Vagina (tissue), 2 donors: ENCODE data around the gene PCP4. TPM values are rescaled to one million over a fixed set of nuclear protein-coding genes. Genes with fewer than 3 reads are reported as not detected.
"Not testable (repeated sequence)": the region's sequence is repeated elsewhere in the genome, so short reads cannot be mapped to it uniquely, and the experiment has no call there.

Experiments used
- DNase-seq, 2 donors: peaks; one replicate each; pipeline ENCODE4 v3.0.0-alpha.2; 2017; ENCODE audit errors: extremely low spot score in 2 of 2
- H3K27ac ChIP-seq: fragments of 200-600 bp; sonication (generic); one replicate; pipeline ENCODE4 v1.5.1; 2019
- H3K27me3 ChIP-seq: fragments of 200-600 bp; sonication (generic); one replicate; pipeline ENCODE4 v1.5.1; 2019
- H3K36me3 ChIP-seq, 2 donors: fragments of 200-600 bp; sonication (generic); one replicate each; pipeline ENCODE4 v1.5.1; 2017 to 2019
- H3K4me1 ChIP-seq: fragments of 200-600 bp; sonication (generic); one replicate; pipeline ENCODE4 v1.5.1; 2019
- H3K4me3 ChIP-seq, 2 donors: fragments of 200-600 bp; sonication (generic); 1 replicate in 1 of 2; 2 replicates in 1 of 2; pipeline ENCODE4 v1.5.1; 2016 to 2019
- H3K9me3 ChIP-seq: fragments of 200-600 bp; sonication (generic); one replicate; pipeline ENCODE4 v1.5.1; 2019
- POLR2A ChIP-seq, 2 donors: fragments of 450-650 bp; IDR thresholded peaks; one replicate each; pipeline ENCODE4 v1.6.1; 2017; ENCODE audit warnings: antibody characterized with exemption in 2 of 2, mild to moderate bottlenecking in 2 of 2, moderate library complexity in 2 of 2
- POLR2AphosphoS5 ChIP-seq, 2 donors: sonication (generic); formaldehyde crosslinking; IDR thresholded peaks; one replicate each; pipeline ENCODE4 v1.9.0; 2017; ENCODE audit warnings: antibody characterized with exemption in 2 of 2, mild to moderate bottlenecking in 2 of 2, low read depth in 1 of 2; ENCODE audit not compliant: insufficient read depth in 1 of 2
- intact Hi-C: fragments of 100-400 bp; cut with DNase I; formaldehyde crosslinking; loops from one replicate; pipeline ENCODE4 v1.15.1; 2023
- total RNA-seq: library from RNA; depleted of rRNA; stranded (reverse); fragments of >200 nt; gene quantifications from one replicate; pipeline ENCODE4 v1.2.3, GENCODE V29; 2016
- TF ChIP-seq, protein P1 (sequence below), 3 experiments: fragments of 450-650 bp in 2 of 3; fragments of 200-600 bp in 1 of 3; sonication (generic) in 1 of 3; IDR thresholded peaks; one replicate each; pipeline ENCODE4 v1.5.1; 2017 to 2019; ENCODE audit warnings: antibody characterized with exemption in 3 of 3, mild to moderate bottlenecking in 2 of 3, moderate library complexity in 2 of 3

The PCP4 gene
- total RNA-seq, 1 donor from 2014 or later: 174 TPM

DNA sequence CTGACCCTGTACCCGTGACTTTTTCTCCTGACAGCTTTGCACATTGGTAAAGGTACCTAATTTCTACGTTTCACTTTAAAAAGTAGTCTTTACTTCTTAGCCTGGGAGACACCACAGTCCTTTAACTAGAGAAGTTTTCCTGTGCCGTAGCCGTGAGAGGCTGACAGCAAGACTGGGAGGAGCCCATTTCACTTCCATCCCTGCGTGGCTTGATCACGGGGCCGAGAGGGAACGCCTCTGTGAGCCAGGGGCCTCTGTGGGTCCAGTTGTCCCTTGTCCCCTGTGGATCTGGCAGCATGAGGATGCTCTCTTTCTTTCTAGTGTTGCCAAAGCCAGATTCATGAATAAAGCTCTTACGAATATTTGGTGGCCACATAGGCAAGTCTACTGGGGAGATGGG lies 21.6 kb downstream of the PCP4 start:
- Histone ChIP-seq H3K4me1 (no peaks in the 10 kb centered on the region), H3K36me3 (no peaks in the 10 kb centered on the region), H3K4me3 (no peak overlapping the region), H3K27ac (no peak overlapping the region), H3K27me3 (no peaks in the 10 kb centered on the region), H3K9me3 (no peaks in the 10 kb centered on the region)
- intact Hi-C loops: no loop called here
- DNase-seq: no peak
- TF ChIP-seq POLR2AphosphoS5 (IDR thresholded peaks at IDR 0.05; ENCODE audit: insufficient read depth in 1 of 2, low read depth in 1 of 2): no peak

DNA sequence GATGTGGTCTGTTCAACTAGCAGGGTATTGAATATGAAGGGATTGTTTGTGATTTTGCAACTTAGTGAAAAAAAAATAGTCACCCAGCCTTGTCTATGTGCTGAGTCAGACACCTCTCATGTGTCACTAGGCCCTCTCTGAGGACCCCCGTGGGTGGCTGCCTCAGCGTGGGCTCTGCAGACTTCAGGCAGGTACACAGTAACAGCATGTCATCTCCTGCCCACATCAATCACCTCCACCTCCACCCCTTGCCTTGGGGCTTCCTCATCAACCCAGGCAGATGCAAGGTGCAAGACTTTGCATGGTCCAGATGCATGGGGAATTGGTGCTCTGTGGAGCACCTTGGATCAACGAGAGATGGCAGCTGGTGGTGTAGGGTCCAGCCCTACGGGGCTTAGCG lies 23.9 kb downstream of the PCP4 start:
- Histone ChIP-seq H3K9me3 (no peaks in the 10 kb centered on the region), H3K27me3 (no peaks in the 10 kb centered on the region), H3K4me3 (no peak overlapping the region), H3K27ac (no peak overlapping the region), H3K36me3 (no peaks in the 10 kb centered on the region), H3K4me1 (no peaks in the 10 kb centered on the region)
- no peak for DNase-seq
- TF ChIP-seq, protein P1, sequence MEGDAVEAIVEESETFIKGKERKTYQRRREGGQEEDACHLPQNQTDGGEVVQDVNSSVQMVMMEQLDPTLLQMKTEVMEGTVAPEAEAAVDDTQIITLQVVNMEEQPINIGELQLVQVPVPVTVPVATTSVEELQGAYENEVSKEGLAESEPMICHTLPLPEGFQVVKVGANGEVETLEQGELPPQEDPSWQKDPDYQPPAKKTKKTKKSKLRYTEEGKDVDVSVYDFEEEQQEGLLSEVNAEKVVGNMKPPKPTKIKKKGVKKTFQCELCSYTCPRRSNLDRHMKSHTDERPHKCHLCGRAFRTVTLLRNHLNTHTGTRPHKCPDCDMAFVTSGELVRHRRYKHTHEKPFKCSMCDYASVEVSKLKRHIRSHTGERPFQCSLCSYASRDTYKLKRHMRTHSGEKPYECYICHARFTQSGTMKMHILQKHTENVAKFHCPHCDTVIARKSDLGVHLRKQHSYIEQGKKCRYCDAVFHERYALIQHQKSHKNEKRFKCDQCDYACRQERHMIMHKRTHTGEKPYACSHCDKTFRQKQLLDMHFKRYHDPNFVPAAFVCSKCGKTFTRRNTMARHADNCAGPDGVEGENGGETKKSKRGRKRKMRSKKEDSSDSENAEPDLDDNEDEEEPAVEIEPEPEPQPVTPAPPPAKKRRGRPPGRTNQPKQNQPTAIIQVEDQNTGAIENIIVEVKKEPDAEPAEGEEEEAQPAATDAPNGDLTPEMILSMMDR (IDR thresholded peaks at IDR 0.05): no peak
- TF ChIP-seq POLR2AphosphoS5 (IDR thresholded peaks at IDR 0.05; ENCODE audit: insufficient read depth in 1 of 2, low read depth in 1 of 2) (no peak), POLR2A (IDR thresholded peaks at IDR 0.05) (no peak)
- intact Hi-C loops: no loop called here

DNA sequence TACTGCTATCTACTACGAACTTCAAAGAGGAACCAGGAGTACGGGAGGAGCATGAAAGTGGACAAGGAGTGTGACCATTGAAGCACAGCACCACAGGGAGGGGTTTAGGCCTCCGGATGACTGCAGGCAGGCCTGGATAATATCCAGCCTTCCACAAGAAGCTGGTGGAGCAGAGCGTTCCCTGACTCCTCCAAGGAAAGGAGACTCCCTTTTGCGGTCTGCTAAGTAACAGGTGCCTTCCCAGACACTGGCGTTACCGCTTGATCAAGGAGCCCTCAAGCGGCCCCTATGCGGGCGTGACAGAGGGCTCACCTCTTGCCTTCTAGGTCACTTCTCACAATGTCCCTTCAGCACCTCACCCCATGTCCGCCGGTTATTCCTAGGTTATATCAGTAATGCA lies 24.6 kb downstream of the PCP4 start:
- H3K9me3 ChIP-seq, H3K4me3 ChIP-seq, H3K36me3 ChIP-seq, H3K27ac ChIP-seq, H3K27me3 ChIP-seq, H3K4me1 ChIP-seq, intact Hi-C loops, DNase-seq: not testable (repeated sequence)

DNA sequence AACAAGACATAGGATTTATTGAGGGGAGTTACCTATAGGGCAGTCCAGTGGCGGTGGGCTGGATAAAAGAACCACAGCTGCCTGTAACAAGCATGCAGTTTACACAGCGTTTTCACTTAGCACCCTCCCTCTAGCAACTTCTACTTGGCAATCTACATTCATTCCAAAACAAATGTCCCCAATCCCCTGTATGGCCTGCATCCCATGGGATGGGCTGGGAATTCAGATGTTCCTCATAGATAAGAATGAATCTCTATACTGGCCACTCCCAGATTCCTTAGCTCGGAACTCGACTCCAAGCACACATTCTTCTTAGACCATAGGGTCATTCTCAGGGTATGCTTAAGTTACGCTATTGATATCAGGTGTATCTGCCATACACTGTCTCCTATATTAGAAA lies 33.3 kb downstream of the PCP4 start:
- H3K36me3 ChIP-seq: no peaks in the 10 kb centered on the region
- H3K4me3 ChIP-seq: no peak overlapping the region
- no peaks in the 10 kb centered on the region for H3K4me1 ChIP-seq
- H3K27ac ChIP-seq: no peak overlapping the region
- TF ChIP-seq POLR2AphosphoS5 (IDR thresholded peaks at IDR 0.05; ENCODE audit: insufficient read depth in 1 of 2, low read depth in 1 of 2) (no peak), POLR2A (IDR thresholded peaks at IDR 0.05) (no peak)
- TF ChIP-seq, protein P1 (IDR thresholded peaks at IDR 0.05): no peak
- H3K9me3 ChIP-seq: no peaks in the 10 kb centered on the region
- no peak for DNase-seq
- intact Hi-C loops: no loop called here
- H3K27me3 ChIP-seq: no peaks in the 10 kb centered on the region

DNA sequence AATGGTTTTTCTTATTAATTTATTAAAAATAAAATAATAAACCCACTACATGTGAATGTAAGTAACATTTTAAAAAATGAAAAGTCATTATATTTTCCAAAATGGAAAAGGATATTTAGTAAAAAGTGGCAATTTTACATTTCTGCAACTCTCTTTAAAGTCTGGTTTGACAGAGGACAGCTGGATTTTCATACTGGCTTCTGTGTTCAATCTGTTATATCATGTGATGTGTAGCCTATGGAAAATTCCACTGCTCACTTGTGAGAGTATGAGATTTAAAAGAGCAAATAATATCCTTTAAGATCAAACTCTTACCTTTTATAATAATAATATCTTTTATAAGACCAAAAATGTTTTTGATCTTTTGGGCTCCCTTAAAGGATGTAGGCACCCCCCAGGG lies 33.7 kb downstream of the PCP4 start:
- H3K27ac ChIP-seq: no peak overlapping the region
- H3K4me3 ChIP-seq: no peak overlapping the region
- H3K36me3 ChIP-seq: no peaks in the 10 kb centered on the region
- no peaks in the 10 kb centered on the region for H3K27me3 ChIP-seq
- H3K9me3 ChIP-seq: no peaks in the 10 kb centered on the region
- TF ChIP-seq POLR2A (IDR thresholded peaks at IDR 0.05): no peak
- no peak for TF ChIP-seq POLR2AphosphoS5 (IDR thresholded peaks at IDR 0.05; ENCODE audit: insufficient read depth in 1 of 2, low read depth in 1 of 2)
- TF ChIP-seq, protein P1 (IDR thresholded peaks at IDR 0.05): no peak
- intact Hi-C loops: no loop called here
- H3K4me1 ChIP-seq: no peaks in the 10 kb centered on the region
- no peak for DNase-seq

DNA sequence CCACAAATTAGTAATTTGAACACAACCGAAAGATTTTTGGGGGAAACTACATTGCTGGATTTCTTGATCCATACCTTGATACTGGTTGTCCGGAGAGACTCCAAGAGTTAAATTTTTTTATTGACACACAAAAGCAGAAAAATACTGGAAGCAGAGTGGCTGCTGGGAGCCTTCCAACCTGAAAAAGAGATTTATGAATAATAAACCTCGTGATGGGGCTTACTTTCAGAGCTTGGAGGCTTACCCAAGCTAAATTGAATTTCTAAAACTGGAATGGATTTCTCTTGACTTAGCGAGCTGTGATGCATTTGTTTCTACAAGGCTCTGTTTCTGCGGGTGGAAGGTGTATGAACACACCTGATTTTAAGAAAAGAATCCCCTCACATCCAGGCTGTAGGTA lies 35.7 kb downstream of the PCP4 start:
- Histone ChIP-seq H3K27me3 (no peaks in the 10 kb centered on the region), H3K27ac (no peak overlapping the region), H3K4me3 (no peak overlapping the region), H3K4me1 (peaks cover 2% of the 10 kb centered on the region), H3K9me3 (no peaks in the 10 kb centered on the region), H3K36me3 (no peaks in the 10 kb centered on the region)
- intact Hi-C loops: no loop called here
- DNase-seq: no peak
- TF ChIP-seq POLR2A (IDR thresholded peaks at IDR 0.05) (no peak), POLR2AphosphoS5 (IDR thresholded peaks at IDR 0.05; ENCODE audit: insufficient read depth in 1 of 2, low read depth in 1 of 2) (peak in 1 of 2 donors; percentile 42)

DNA sequence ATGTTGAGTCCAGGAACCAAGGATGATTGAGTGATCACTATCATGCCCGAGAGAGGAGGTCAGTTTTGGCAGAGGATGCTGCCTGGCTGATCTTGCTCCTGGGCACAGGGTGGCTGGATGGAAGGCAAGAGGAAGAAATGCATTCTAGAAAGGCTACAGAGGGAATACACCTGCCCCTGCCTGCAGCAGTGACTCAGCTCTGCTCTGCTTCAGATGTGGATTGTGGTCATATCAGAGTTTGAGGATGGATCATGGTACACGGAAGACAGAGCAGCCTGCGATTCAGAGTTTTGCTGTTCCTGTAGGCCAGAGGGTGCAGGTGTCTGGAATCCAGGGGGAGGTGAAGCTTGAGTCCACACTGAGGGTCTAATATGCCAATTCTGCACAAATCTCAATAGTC lies 37.2 kb downstream of the PCP4 start:
- intact Hi-C loops: no loop called here
- no peak overlapping the region for H3K4me3 ChIP-seq
- no peaks in the 10 kb centered on the region for H3K9me3 ChIP-seq
- no peaks in the 10 kb centered on the region for H3K27me3 ChIP-seq
- no peaks in the 10 kb centered on the region for H3K36me3 ChIP-seq
- peaks cover 10% of the 10 kb centered on the region for H3K4me1 ChIP-seq
- DNase-seq: no peak
- TF ChIP-seq, protein P1 (IDR thresholded peaks at IDR 0.05): no peak
- no peak for TF ChIP-seq POLR2A (IDR thresholded peaks at IDR 0.05)
- no peak for TF ChIP-seq POLR2AphosphoS5 (IDR thresholded peaks at IDR 0.05; ENCODE audit: insufficient read depth in 1 of 2, low read depth in 1 of 2)
- H3K27ac ChIP-seq: no peak overlapping the region
